22Rv1 (cell line): Measurements from ENCODE around the gene TRMT11.

Experiments used
- ZFX ChIP-seq: fragments of 450-650 bp; IDR thresholded peaks from 2 replicates; pipeline ENCODE4 v1.6.1; 2017; ENCODE audit warnings: antibody characterized with exemption, borderline replicate concordance
- TF ChIP-seq, protein P1 (sequence below): fragments of 450-650 bp; IDR thresholded peaks from 2 replicates; pipeline ENCODE4 v1.5.1; 2017; ENCODE audit warnings: mild to moderate bottlenecking

DNA sequence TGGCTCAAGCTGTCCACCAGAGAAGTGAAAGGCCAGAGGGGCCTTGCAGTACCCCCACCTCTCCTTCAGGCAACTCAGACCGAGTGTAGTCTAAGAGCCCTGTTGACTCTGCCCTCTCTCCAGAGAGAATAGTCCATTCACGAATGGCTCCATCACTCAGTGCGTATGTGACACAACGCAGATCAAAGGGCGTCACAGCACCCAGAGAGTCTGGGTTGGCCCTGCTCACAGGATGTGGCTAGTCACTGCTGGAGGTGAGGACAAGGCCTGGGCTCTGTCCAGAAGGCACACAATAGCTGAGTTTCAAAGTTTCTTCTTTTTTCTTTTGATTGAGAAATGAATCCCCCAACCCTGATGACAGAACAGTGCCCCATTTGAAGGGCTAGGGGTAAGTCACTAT lies 74.1 kb downstream of the TRMT11 start:
- TF ChIP-seq, protein P1, sequence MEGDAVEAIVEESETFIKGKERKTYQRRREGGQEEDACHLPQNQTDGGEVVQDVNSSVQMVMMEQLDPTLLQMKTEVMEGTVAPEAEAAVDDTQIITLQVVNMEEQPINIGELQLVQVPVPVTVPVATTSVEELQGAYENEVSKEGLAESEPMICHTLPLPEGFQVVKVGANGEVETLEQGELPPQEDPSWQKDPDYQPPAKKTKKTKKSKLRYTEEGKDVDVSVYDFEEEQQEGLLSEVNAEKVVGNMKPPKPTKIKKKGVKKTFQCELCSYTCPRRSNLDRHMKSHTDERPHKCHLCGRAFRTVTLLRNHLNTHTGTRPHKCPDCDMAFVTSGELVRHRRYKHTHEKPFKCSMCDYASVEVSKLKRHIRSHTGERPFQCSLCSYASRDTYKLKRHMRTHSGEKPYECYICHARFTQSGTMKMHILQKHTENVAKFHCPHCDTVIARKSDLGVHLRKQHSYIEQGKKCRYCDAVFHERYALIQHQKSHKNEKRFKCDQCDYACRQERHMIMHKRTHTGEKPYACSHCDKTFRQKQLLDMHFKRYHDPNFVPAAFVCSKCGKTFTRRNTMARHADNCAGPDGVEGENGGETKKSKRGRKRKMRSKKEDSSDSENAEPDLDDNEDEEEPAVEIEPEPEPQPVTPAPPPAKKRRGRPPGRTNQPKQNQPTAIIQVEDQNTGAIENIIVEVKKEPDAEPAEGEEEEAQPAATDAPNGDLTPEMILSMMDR, result no peak
- no peak for TF ChIP-seq ZFX
